ENCODE results near the gene VWA8.

DNA sequence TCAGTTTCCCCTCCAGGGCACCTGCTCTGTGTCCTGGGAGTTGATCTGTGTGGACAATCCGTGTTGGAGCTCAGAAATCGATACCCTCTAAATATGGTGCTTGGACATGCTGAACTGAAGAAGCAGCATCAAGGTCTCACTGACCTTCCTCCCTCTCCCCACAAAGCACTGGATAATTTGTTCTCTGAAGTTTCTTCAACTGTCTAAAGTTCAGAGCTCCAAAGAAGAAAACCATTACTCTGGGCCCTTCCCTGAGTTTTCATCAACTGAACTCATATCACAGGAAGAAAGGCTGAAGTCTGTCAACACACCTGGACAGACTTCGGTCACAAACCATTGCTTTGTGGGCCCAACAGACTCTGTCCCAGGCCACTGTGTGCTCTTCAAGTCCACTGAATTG is 371.5 kb downstream of the VWA8 start:
- TF ChIP-seq, protein P1, sequence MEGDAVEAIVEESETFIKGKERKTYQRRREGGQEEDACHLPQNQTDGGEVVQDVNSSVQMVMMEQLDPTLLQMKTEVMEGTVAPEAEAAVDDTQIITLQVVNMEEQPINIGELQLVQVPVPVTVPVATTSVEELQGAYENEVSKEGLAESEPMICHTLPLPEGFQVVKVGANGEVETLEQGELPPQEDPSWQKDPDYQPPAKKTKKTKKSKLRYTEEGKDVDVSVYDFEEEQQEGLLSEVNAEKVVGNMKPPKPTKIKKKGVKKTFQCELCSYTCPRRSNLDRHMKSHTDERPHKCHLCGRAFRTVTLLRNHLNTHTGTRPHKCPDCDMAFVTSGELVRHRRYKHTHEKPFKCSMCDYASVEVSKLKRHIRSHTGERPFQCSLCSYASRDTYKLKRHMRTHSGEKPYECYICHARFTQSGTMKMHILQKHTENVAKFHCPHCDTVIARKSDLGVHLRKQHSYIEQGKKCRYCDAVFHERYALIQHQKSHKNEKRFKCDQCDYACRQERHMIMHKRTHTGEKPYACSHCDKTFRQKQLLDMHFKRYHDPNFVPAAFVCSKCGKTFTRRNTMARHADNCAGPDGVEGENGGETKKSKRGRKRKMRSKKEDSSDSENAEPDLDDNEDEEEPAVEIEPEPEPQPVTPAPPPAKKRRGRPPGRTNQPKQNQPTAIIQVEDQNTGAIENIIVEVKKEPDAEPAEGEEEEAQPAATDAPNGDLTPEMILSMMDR (IDR thresholded peaks at IDR 0.05) = no peak
- no peak for TF ChIP-seq POLR2A (IDR thresholded peaks at IDR 0.05)

All from thyroid gland (tissue), 4 donors.